ENCODE data around the gene CCNJL.
"Not testable (repeated sequence)": the region's sequence is repeated elsewhere in the genome, so short reads cannot be mapped to it uniquely, and the experiment has no call there.

The CCNJL gene

DNA sequence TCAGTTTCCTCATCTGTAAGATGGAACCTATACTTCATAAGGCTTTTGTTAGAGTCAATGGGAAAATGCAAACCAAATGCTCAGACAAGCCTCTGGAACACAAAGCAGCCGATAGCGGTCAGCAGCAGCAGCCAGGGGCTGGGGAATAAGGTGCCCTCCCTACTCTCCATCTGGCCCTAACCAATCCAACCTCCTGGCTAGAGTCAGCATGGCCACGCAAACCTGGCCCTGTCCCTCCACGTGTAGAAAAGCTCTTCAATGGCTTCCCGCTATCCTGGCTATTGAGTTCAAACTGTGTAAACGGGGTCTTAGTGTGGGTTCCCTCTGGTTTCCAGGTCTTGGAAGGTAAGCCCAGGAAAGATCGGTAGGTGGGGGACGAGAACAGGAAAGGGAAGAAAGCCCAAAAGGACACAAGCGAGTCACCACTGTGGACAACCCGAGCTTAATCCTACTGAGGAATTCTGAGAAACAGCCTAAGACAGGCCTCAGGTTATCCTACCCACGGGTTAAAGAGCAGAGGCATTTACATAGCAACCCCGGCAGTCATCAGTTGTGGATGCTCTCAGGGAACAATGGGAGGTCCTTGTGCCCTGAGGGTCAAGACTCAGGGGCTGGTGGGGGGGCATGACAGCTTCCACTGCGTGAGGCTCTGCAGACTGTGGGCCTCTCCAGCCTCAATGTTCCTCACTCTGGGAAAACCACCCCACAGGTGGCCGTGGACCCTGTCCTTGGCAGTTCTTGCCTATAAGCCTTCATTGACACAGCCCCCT, 52.2 kb downstream of the CCNJL start:
- peak; percentile 67 for DNase-seq

- DNase-seq, result no peak
Observed at GRCh38 chr5:160259341-160259740, 53.0 kb downstream of the CCNJL start.

DNA sequence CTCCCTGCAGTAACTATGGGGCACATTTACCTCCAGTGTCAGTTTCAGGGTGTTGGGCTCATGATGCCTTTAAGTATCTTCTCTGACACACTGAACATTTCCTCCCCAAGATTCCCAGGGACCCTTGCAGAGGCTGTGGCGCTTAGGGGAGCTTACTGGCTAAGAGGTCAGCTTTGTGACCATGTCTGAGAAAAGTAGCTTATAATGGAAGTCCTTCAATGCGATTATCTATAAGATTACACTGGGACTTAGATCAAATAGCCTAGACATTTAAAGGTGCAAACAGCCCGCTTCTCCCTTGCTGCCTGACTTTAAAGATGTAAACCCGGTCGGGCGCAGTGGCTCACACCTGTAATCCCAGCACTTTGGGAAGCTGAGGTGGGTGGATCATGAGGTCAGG, 57.7 kb downstream of the CCNJL start:
- no peak for DNase-seq

GRCh38 chr5:160253441-160253840, 58.9 kb downstream of the CCNJL start:
- DNase-seq, result no peak

GRCh38 chr5:160252916-160253315, 59.4 kb downstream of the CCNJL start:
- no peak for DNase-seq

GRCh38 chr5:160251406-160252155, 60.8 kb downstream of the CCNJL start:
- no peak for DNase-seq

DNA sequence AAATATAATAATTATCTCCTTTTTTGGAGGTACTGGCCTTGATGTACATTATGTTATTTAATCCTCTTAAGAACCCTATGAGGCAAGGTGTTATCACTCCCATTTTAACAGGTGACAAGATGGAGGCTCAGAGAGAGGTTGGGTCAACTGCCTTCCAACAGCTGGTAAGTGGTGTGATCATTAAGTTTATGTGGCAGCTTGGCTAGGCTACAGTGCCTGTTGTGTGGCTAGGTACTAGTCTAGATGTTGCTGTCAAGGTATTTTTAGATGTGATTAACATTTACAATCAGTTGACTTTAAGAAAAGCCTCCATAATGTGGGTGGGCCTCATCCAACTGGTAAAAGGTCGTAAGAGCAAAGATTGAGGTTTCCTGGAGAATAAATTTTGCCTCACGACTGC, 61.5 kb downstream of the CCNJL start:
- no peak for DNase-seq

GRCh38 chr5:160250226-160250625, 62.1 kb downstream of the CCNJL start:
- DNase-seq, result no peak

DNA sequence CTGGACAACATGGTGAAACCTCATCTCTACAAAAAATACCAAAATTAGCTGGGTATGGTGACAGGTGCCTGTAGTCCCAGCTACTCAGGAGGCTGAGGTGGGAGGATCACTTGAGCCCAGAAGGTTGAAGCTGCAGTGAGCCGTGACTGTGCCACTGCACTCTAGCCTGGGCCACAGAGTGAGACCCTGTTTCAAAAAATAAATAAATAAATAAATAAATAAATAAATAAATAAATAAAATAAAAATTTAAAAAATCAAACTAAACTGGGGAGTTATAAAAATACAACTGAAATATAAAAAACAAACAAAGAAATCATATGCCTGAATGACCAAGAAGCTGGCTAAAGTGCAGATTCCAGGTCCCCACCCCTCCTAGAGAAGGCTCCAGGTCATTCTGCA, 62.8 kb downstream of the CCNJL start:
- not testable (repeated sequence) for DNase-seq

DNA sequence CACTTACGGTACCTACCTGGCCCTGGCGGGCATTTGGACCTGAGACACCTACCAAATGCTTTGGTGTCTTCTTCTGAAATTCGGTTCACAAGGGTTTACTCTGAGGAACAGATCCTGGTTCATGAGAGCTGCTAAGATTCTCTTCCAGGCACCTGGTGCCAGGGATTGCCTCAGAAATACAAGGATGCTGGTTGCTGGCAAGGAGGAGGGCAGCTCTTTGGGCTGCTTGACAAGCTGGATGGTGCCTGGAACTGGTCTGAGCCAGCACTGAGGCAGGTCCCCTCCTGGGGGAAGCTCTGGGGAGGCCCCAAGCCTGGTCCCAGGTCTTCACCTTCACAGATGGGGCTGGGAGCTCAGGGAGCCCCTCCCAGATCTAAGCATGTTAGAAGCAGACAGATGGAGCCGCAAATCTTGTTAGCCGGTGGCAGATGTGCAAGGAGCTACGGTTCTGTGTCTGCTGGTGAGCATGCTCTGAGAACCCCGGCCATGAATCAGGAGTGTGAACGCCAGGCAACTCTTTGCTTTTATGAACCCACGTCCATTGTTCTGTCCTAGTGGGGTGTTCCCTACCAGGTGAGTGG, 66.8 kb downstream of the CCNJL start:
- DNase-seq, result no peak

GRCh38 chr5:160242145-160242544, 70.2 kb downstream of the CCNJL start:
- DNase-seq, result no peak

GRCh38 chr5:160240350-160240749, 72.0 kb downstream of the CCNJL start:
- no peak for DNase-seq

GRCh38 chr5:160237571-160238093, 74.7 kb downstream of the CCNJL start:
- DNase-seq, result no peak

GRCh38 chr5:160235731-160236130, 76.6 kb downstream of the CCNJL start:
- DNase-seq, result no peak

GRCh38 chr5:160233215-160233614, 79.1 kb downstream of the CCNJL start:
- DNase-seq, result no peak

DNA sequence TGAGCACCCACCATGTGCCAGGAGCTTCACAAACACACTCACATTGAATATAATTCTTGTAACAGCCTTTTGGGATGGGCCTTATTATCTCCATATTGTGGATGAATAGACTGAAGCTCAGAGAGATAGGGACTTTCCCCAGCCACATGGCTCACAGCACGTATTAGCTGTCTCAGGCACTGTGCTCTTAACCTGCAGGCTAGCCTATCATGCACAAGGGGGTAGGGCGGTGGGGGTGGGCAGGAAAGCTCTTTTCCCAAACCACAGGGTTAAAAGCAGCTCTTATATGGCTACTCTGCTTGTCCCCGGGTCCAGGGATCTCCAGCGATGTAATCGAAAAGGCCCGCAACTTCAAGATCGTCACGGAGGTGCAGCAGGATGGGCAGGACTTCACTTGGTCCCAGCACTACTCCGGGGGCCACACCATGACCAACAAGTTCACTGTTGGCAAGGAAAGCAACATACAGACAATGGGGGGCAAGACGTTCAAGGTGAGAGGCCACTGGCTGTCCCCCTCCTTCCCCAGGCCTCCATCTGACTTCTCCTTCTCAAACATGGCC, 80.5 kb downstream of the CCNJL start:
- DNase-seq, result no peak

DNA sequence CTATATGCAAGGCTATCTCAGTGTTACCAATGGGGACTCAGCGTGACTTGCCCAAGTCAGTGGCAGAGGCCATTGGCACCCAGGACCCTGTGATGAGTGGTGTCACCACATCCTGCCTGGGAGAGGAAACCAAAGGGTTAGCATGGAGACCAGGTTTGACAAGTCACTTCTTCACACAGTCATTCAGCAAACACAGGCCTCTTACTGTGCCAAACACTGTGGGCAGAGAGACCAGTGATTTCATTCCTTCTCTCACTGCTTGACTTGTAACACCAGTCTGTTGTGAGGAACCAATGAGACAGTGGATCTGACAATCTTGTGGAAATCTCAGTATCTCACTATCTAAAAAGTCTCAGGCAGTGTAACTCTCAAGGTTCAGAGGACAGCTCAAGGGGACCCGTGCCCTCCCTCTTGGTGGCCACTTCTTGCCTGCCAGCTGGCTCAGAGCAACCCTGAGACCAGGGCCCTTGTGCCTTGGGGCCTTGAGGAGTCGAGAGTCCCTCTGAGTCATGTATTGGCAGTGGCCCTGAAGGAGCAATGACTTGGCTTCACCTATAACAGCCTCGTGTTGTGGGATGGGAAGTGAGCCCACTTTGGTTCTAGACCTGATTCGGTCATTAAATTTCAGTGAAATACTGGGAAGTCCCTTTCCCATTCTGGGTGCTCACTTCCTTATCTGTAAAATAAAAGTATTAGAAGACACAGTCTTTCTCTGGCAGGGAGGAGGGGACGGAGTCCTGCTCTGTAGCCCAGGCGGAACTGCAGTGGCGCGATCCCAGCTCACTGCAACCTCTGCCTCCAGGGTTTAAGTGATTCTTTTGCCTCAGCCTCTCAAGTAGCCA, 81.5 kb downstream of the CCNJL start:
- no peak for DNase-seq

GRCh38 chr5:160229190-160229742, 83.1 kb downstream of the CCNJL start, which contains the start of gene FABP6:
FABP6 (plus strand) TSS chr5:160229506; CDS start chr5:160229558, 52 bp downstream.
- no peak for DNase-seq

- no peak for DNase-seq
Observed at GRCh38 chr5:160227012-160227411, 85.4 kb downstream of the CCNJL start.

DNA sequence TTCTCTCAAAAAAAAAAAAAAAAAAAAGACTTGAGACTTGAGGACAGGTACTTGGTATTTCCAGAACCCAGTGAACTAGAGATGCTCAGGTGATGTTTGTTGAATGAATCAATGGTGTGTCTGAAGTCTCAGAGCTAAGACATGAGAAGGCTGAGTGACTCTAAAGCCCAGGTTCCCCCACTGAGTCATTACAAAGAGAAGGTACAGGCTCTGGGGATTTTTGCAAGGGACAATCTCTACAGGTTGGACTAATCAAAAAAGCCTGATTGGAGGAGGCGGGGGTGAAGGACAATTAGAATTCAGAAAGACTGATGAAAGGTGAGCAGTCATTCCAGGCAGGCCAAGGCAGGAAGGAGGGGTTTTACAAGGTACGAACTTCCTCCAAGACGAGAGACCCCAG, 91.3 kb downstream of the CCNJL start:
- DNase-seq, result no peak

DNA sequence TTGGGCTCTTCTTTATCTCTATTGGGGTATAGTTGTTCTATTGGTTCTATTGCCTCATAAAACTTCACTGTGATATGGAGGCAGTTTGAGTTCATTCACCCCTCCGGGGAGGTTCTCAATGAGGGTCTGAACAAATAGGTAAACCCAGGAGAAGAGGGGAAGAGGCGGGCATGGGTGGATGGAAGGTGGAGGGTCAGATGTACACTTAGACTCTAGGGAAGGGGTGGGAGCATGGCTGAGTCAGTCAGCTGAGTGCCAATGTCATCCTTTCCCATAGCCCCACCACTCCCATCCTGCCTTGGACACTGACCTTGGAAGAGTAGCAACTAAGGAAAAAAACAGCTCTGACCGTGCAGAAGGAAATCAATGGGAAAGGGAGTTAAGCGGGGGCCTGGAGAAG, 93.0 kb downstream of the CCNJL start:
- no peak for DNase-seq

- peak; percentile 87 for DNase-seq
Observed at GRCh38 chr5:160213537-160213936, 98.8 kb downstream of the CCNJL start.
